ENCODE data around the gene DAAM1.

Gene DAAM1

DNA sequence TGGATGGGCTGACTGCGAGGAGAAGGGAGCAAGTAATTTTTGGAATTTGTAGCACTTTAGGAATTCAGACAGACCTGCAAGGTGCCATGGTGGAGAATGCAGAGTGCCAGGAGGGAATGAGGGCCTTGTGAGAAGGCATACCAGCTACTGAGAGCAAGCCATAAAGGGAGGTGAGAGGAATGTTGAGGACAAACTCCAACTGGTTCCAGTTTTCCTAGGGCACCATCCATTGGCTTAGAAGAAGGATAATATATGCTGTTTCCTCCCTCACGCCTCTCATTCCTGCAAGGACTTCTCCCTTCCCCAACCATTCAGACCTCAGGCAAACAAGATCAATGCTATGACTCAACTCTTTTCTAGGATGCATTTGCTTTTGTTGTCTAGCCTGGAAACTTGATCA is 11.2 kb upstream of the DAAM1 start:
- Mint-ChIP-seq H3K4me1 (ENCODE audit: low read depth) (peaks cover 2% of the 10 kb centered on the region), H3K4me3 (no peak overlapping the region), H3K27me3 (ENCODE audit: low read depth) (peaks cover 16% of the 10 kb centered on the region), H3K27ac (no peak overlapping the region), H3K9me3 (no peaks in the 10 kb centered on the region), H3K36me3 (ENCODE audit: low read depth) (no peaks in the 10 kb centered on the region)

DNA sequence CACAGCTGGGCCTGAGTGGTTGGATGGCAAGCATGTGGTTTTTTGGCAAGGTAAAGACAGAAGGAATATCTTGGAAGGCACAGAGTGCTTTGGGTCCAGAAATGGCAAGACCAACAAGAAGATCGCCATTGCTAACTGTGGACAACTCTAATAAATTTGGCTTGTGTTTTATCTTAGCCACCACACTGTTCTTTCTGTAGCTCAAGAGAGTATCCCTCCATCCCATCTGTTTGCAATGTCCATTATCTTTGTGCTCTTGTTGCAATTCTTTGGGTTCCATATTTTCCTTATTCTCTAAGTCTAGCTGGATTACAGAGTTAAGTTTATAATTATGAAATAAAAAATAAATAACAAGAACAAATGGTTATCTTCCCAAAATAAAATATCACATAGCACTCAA is 6.7 kb upstream of the DAAM1 start:
- H3K27me3 Mint-ChIP-seq (ENCODE audit: low read depth): peaks cover 42% of the 10 kb centered on the region
- H3K9me3 Mint-ChIP-seq: no peaks in the 10 kb centered on the region
- H3K27ac Mint-ChIP-seq: no peak overlapping the region
- H3K4me1 Mint-ChIP-seq (ENCODE audit: low read depth): peaks cover 2% of the 10 kb centered on the region
- H3K36me3 Mint-ChIP-seq (ENCODE audit: low read depth): no peaks in the 10 kb centered on the region
- no peak overlapping the region for H3K4me3 Mint-ChIP-seq

DNA sequence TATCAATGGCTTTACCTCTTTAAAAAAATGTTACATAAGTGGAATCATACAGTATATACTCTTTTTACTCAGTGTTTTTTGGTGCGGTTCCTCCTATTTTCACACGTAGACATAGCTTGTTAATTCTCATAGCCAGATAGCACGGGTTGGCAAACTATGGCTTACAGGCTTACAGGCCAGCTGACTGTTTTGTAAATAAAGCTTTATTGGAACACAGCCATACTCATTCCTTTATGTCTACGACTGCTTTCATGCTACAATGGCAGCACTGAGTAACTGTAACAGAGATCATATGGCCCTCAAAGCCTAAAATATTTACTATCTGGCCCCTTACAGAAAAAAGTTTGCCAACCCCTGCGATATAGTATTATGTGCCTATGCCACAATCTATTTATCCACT is 5.8 kb upstream of the DAAM1 start:
- no peak overlapping the region for H3K27ac Mint-ChIP-seq
- no peaks in the 10 kb centered on the region for H3K9me3 Mint-ChIP-seq
- H3K36me3 Mint-ChIP-seq (ENCODE audit: low read depth): no peaks in the 10 kb centered on the region
- no peak overlapping the region for H3K4me3 Mint-ChIP-seq
- H3K27me3 Mint-ChIP-seq (ENCODE audit: low read depth): peaks cover 51% of the 10 kb centered on the region
- H3K4me1 Mint-ChIP-seq (ENCODE audit: low read depth): peaks cover 8% of the 10 kb centered on the region

- Mint-ChIP-seq H3K27me3 (ENCODE audit: low read depth) (peaks cover 52% of the 10 kb centered on the region), H3K4me1 (ENCODE audit: low read depth) (peaks cover 8% of the 10 kb centered on the region), H3K9me3 (no peaks in the 10 kb centered on the region), H3K36me3 (ENCODE audit: low read depth) (no peaks in the 10 kb centered on the region), H3K27ac (no peak overlapping the region), H3K4me3 (no peak overlapping the region)
These were observed 5.3 kb upstream of the DAAM1 start for GRCh38 chr14:59183150-59183549.

DNA sequence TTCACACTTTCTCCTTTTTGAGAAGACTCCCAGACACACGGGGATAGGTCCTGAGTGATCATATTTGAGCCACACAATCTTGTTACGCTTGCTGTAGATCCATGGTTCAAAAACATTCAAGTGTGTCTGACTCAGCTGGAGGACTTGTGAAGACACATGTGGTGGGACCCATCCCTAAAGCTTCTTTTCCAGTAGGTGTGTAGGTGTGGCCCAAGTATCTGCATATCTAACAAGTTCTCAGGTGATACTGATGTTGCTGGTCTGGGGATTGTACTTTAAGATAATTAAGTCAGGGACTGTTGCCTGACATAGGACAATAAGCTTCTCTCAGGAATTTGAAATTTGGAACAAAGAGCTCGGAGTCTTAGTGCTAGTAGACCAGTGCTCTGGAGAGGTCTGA is 4.1 kb upstream of the DAAM1 start:
- Mint-ChIP-seq H3K4me3 (no peak overlapping the region), H3K9me3 (no peaks in the 10 kb centered on the region), H3K36me3 (ENCODE audit: low read depth) (no peaks in the 10 kb centered on the region), H3K27me3 (ENCODE audit: low read depth) (peaks cover 47% of the 10 kb centered on the region), H3K27ac (no peak overlapping the region), H3K4me1 (ENCODE audit: low read depth) (peaks cover 6% of the 10 kb centered on the region)

- Mint-ChIP-seq H3K4me3 (no peak overlapping the region), H3K36me3 (ENCODE audit: low read depth) (no peaks in the 10 kb centered on the region), H3K27me3 (ENCODE audit: low read depth) (peaks cover 43% of the 10 kb centered on the region), H3K27ac (no peak overlapping the region), H3K4me1 (ENCODE audit: low read depth) (peaks cover 16% of the 10 kb centered on the region), H3K9me3 (no peaks in the 10 kb centered on the region)
These were observed 2.8 kb upstream of the DAAM1 start for GRCh38 chr14:59185676-59186075.

DNA sequence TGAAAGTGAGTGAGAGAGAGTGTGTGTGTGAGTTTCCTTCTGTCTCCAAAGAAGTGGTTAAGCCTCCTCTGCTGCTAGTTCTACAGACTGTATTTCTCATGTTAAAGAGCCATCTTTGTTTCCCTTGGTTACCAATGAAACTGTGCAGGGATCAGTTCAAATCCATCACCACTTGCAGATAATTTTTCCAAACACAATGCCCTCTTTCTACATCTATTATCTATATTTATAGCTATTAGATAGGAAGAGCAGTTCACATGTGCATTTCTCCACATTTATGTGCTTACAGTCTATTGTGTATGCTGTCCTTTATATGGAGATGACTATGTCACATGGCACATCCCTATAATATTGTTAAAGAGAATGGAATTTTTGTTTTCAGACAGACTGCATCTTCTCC is 2.2 kb upstream of the DAAM1 start:
- H3K36me3 Mint-ChIP-seq (ENCODE audit: low read depth): no peaks in the 10 kb centered on the region

GRCh38 chr14:59187118-59187517 is 1.3 kb upstream of the DAAM1 start:
- H3K36me3 Mint-ChIP-seq (ENCODE audit: low read depth): no peaks in the 10 kb centered on the region
- no peaks in the 10 kb centered on the region for H3K9me3 Mint-ChIP-seq
- H3K27ac Mint-ChIP-seq: no peak overlapping the region
- H3K4me1 Mint-ChIP-seq (ENCODE audit: low read depth): peaks cover 17% of the 10 kb centered on the region
- peak overlapping the region; percentile 91 for H3K4me3 Mint-ChIP-seq
- H3K27me3 Mint-ChIP-seq (ENCODE audit: low read depth): peaks cover 38% of the 10 kb centered on the region

More for the DNA sequence above, 2.2 kb upstream of the DAAM1 start:
- Mint-ChIP-seq H3K4me1 (ENCODE audit: low read depth) (peaks cover 17% of the 10 kb centered on the region), H3K27me3 (ENCODE audit: low read depth) (peaks cover 42% of the 10 kb centered on the region), H3K4me3 (no peak overlapping the region), H3K27ac (no peak overlapping the region), H3K9me3 (no peaks in the 10 kb centered on the region)

DNA sequence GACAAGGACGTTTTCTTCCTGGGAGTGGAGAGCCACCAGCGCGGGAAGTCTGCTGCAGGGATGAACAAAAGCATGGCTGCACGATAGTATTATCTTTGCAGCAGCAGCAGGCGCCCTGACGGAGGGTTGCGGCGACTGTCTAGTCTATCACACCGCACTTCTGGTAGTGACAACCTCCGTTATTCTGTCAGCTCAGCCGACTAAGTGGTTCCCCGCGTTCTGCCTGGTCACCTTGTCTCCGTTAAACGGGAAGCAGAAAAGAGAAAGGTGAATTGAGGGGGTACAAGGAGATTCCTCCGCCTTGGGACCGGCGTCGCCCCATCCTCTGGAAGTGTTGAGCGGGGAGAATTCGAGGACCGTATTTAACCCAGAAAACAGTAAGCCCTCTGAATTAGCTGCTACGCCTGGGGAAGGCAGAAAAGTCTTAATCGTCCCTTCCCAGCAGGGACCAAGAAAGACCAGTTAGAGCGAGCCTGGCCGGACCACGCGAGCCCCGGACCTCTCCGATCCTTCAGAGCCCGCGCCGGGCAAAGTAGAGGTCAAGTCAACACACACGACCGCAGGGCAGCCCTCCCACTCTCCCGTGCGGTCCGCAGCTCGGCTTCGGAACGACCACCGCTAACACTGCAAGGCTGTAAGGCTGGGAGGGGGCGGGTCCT is 536 bp upstream of the DAAM1 start:
- Mint-ChIP-seq H3K4me3 (peak overlapping the region; percentile 91), H3K27me3 (ENCODE audit: low read depth) (peaks cover 38% of the 10 kb centered on the region), H3K4me1 (ENCODE audit: low read depth) (peaks cover 17% of the 10 kb centered on the region), H3K27ac (peak overlapping the region; percentile 21), H3K9me3 (no peaks in the 10 kb centered on the region), H3K36me3 (ENCODE audit: low read depth) (no peaks in the 10 kb centered on the region)

DNA sequence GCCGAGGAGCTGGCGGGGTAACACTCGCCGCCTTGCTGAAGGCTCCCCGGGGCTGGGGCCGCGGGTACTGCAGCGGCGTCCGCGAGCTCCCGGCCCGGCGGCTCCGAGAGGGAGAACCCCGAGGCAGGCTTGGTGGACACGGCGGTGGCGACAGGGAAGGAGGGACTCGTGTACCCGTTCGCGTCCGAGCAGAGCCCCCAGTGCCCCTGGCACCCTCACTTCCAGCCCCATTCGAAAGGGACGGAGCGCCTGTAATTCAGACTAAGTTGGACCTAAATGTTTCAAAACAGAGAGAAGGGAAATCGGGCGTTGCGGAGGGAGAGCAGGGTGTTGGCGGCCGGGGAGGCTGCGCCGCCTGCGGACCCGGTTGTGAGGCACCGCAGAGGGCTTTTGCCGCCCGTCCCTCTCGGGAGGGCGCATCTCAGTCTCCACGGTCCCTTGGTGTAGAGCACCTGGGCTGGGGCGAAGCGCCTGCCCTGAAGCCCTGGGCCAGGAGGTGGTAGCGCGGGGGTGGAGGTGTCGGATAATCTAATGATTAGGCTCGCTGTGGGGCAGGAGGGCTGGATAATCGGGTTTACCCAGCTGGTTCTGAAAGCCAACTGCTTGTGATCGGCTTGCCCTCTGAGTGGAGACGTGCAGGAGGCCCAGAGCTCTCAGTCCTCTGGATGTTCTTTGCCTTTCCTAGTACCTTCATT is 771 bp downstream of the DAAM1 start:
- H3K4me1 Mint-ChIP-seq (ENCODE audit: low read depth): peaks cover 19% of the 10 kb centered on the region
- H3K4me3 Mint-ChIP-seq: peak overlapping the region; percentile 91
- peak overlapping the region; percentile 71 for H3K27ac Mint-ChIP-seq
- H3K36me3 Mint-ChIP-seq (ENCODE audit: low read depth): no peaks in the 10 kb centered on the region
- peaks cover 33% of the 10 kb centered on the region for H3K27me3 Mint-ChIP-seq (ENCODE audit: low read depth)
- no peaks in the 10 kb centered on the region for H3K9me3 Mint-ChIP-seq

- no peaks in the 10 kb centered on the region for H3K9me3 Mint-ChIP-seq
- H3K4me3 Mint-ChIP-seq: peak overlapping the region; percentile 91
- H3K4me1 Mint-ChIP-seq (ENCODE audit: low read depth): peaks cover 19% of the 10 kb centered on the region
- peak overlapping the region; percentile 71 for H3K27ac Mint-ChIP-seq
- H3K27me3 Mint-ChIP-seq (ENCODE audit: low read depth): peaks cover 27% of the 10 kb centered on the region
- H3K36me3 Mint-ChIP-seq (ENCODE audit: low read depth): no peaks in the 10 kb centered on the region
These were observed 1.4 kb downstream of the DAAM1 start for GRCh38 chr14:59189786-59190368.

DNA sequence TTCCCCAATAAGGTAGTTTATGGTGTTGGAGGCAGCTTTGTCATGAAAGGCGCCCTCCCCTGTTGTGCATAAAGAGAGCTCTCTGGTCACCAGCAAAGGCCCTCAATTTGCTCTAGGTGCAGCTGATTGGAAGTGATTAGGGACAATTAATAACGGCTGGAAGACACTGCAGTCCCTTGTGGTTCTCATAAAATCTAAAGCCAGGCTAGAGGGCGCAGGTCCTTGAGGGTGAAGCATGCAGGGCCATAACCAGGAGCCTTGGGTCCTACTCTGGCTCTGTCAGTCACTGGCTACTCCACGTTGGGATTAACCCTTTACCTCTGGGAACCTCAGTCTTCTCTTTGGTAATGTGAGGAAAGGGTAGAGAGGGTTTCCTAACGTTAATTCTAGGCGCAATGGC is 1.9 kb downstream of the DAAM1 start:
- Mint-ChIP-seq H3K4me1 (ENCODE audit: low read depth) (peaks cover 19% of the 10 kb centered on the region), H3K4me3 (peak overlapping the region; percentile 91), H3K36me3 (ENCODE audit: low read depth) (no peaks in the 10 kb centered on the region), H3K27me3 (ENCODE audit: low read depth) (peaks cover 23% of the 10 kb centered on the region), H3K9me3 (no peaks in the 10 kb centered on the region), H3K27ac (peak overlapping the region; percentile 71)

DNA sequence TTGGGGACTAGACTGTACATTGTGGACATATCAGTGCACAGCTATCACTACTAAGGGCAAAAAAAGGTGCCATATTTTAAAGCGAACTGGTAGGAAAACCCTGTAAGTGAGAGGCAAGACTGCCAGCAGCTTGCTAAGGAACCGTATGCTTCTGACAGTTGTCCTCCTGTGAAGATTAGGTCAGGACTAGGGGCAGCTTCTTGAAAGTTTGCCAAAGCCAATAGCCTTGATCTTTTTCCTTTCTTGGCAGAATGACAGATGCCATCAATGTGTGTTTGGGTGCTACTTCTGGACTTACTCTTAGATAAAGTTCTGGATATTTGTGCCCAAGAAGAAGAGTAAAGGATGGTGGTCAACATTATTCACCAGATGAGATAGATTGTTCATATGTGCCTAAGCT is 7.4 kb downstream of the DAAM1 start:
- peaks cover 3% of the 10 kb centered on the region for H3K4me1 Mint-ChIP-seq (ENCODE audit: low read depth)
- no peak overlapping the region for H3K27ac Mint-ChIP-seq
- H3K4me3 Mint-ChIP-seq: no peak overlapping the region
- no peaks in the 10 kb centered on the region for H3K9me3 Mint-ChIP-seq
- H3K27me3 Mint-ChIP-seq (ENCODE audit: low read depth): peaks cover 3% of the 10 kb centered on the region
- H3K36me3 Mint-ChIP-seq (ENCODE audit: low read depth): no peaks in the 10 kb centered on the region

DNA sequence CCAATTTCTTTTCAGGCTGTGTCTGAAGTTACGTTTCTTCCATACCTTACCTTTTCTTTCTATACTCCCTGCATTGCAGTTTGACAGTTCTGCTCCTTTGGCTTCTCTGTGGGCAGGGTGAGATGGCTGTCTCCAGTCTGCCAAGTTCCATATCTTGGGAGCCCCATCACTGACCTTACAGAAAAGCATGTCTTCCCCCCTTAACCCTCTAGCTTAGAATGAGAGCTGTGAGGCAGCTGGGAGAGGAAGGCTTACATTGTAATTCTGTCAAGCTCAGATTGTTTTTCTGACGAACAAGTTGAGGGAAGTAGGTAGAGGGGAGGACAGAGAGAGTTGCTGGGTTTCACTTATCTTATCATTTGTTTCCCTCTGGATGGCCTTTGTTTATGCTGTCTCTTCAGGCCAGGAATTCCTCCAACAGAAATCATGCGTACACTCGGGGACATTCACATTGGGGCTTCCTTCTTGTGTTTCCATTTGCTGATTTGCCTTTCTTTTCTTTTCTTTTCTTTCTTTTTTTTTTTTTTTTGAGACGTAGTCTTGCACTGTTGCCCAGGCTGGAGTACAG is 9.3 kb downstream of the DAAM1 start:
- no peak overlapping the region for H3K27ac Mint-ChIP-seq
- H3K4me1 Mint-ChIP-seq (ENCODE audit: low read depth): peaks cover 3% of the 10 kb centered on the region
- H3K36me3 Mint-ChIP-seq (ENCODE audit: low read depth): no peaks in the 10 kb centered on the region
- H3K27me3 Mint-ChIP-seq (ENCODE audit: low read depth): peaks cover 3% of the 10 kb centered on the region
- no peak overlapping the region for H3K4me3 Mint-ChIP-seq
- H3K9me3 Mint-ChIP-seq: no peaks in the 10 kb centered on the region

- no peaks in the 10 kb centered on the region for H3K27me3 Mint-ChIP-seq (ENCODE audit: low read depth)
- H3K9me3 Mint-ChIP-seq: no peaks in the 10 kb centered on the region
- H3K4me3 Mint-ChIP-seq: no peak overlapping the region
- H3K36me3 Mint-ChIP-seq (ENCODE audit: low read depth): no peaks in the 10 kb centered on the region
- peaks cover 2% of the 10 kb centered on the region for H3K4me1 Mint-ChIP-seq (ENCODE audit: low read depth)
- no peak overlapping the region for H3K27ac Mint-ChIP-seq
These were observed 10.7 kb downstream of the DAAM1 start for GRCh38 chr14:59199205-59199604.

Measured in T-helper 1 cell treated with Interleukin-12 subunit alpha and Interleukin-12 subunit beta and Interleukin-4 antibody, amounts not matched to agents 30 μg/mL and 1 μg/mL, for 36 hours (primary cell).